Skin epidermis (tissue), 12 donors: ENCODE measurements around the gene PSEN2.

ENCODE experiments used
- H3K27ac ChIP-seq, 21 experiments: fragments of 200-600 bp; sonication (generic) in 11 of 21; one replicate each; pipeline ENCODE4 v1.5.0; 2020; ENCODE audit warnings: mild to moderate bottlenecking in 3 of 21, inconsistent platforms in 2 of 21, moderate library complexity in 2 of 21
- H3K4me3 ChIP-seq, 7 experiments: fragments of 200-600 bp; sonication (generic) in 2 of 7; one replicate each; pipeline ENCODE4 v1.5.0; 2020; ENCODE audit warnings: inconsistent platforms in 2 of 7, mild to moderate bottlenecking in 2 of 7, moderate library complexity in 1 of 7

The PSEN2 gene

DNA sequence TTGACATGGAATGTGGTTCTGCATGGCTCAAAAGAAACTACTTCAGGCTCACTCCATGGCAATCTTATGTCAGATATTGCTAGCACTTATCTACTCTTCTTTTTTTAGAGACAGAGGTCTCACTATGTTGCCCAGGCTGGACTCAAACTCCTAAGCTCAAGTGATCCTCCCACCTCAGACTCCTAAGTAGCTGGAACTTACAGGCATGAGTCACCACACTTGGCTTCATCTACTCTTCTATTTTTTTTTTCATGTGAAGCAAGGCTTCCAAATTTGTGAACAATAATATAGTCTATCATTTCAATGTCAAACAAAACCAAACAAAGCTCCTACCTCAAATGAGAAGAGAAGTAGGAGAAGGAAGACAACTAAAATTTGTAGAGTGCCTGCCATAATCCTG, 7.5 kb upstream of the PSEN2 start:
- peak overlapping the region in 2 of 21 experiments; percentile 5 to 48 for H3K27ac ChIP-seq
- no peak overlapping the region for H3K4me3 ChIP-seq

- H3K27ac ChIP-seq, result peak overlapping the region in 5 of 21 experiments; percentile 5 to 48 (median 18)
Measured at GRCh38 chr1:226863446-226863845, 7.0 kb upstream of the PSEN2 start.

GRCh38 chr1:226864311-226864710, 6.1 kb upstream of the PSEN2 start:
- Histone ChIP-seq H3K27ac (peak overlapping the region in 6 of 21 experiments; percentile 25 to 71 (median 40)), H3K4me3 (no peak overlapping the region)

More at GRCh38 chr1:226863446-226863845, 7.0 kb upstream of the PSEN2 start:
- H3K4me3 ChIP-seq, result no peak overlapping the region

GRCh38 chr1:226865590-226865989, 4.8 kb upstream of the PSEN2 start:
- Histone ChIP-seq H3K27ac (no peak overlapping the region), H3K4me3 (no peak overlapping the region)

DNA sequence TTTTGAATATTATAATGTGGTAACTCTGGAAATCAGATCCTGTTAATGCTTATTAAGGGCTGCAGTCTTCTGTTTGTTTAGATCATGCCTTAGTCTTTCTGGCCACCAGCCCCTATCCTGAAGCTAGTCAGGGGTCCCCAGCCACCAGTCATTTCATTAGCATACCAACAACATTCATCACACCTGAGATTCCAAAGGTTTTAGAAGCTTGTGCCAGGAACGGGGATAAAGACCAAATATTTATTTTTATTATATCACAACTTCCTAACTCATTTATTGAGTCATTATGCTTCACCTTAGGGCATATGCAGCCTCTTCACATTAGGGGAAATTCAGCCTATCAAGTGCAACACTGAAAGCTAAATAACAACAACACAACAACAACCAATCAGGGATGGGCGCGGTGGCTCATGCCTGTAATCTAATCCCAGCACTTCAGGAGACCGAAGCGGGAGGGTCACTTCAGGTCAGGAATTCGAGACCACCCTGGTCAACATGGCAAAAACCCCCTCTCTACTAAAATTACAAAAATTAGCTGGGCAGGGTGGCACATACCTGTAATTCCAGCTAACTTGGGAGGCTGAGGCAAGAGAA, 2.9 kb upstream of the PSEN2 start:
- no peak overlapping the region for H3K4me3 ChIP-seq
- H3K27ac ChIP-seq, result no peak overlapping the region

- no peak overlapping the region for H3K4me3 ChIP-seq
- no peak overlapping the region for H3K27ac ChIP-seq
Measured at GRCh38 chr1:226868726-226869125, 1.7 kb upstream of the PSEN2 start.

DNA sequence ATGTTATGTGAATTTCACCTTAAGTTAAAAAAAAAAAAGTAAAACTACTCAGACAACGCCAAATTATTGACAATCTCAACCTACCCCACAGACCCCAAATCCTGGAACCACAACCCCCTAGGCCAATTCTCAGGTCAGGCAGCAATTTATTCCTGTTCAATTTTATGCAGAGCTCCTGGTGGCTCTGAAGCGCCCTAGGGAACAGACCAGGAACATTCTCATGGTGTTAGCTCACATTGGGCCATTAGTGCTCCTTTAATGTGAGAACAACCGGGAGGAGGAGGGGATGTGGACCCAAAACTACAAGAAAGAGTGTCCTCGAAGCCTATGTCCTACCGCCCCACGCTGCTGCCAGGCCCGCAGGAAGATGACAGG, 403 bp upstream of the PSEN2 start:
- peak overlapping the region; percentile 52 to 80 (median 75) for H3K4me3 ChIP-seq
- H3K27ac ChIP-seq, result peak overlapping the region in 13 of 21 experiments; percentile 46 to 87 (median 76)

DNA sequence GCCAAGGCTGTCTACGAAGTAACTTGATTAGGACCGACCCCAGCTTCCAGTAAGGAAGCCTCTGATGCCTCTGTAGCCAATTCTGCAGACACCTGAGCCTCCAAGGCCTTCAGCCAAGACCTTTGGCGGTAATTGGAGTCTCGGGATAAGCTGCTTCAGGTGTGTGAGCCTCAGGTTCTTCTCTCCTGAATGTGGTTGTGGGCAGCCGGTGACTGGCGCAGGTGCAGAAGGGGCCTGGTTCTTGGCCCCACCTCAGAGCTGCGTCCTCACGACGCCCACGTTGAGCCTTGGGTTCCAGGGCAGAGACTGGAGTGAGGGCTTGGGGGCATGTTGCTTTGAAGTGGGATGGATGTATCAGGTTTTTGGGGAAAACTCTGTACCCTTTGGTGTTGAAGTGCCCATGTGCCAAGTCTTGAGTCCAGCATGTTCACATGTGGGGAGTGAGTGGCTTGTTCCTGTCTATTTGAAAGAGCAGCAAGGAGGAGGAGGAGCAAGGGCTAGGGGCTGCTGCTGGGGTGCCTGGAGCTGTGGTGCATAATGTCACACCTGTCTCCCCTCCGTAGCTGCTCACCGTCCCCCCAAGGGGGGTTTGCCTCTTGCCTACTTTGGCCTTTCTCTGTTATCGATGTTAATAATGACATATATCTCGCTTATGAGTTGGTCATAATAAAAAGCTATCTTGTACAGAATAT, 1.4 kb downstream of the PSEN2 start:
- Histone ChIP-seq H3K4me3 (peak overlapping the region in 3 of 7 experiments; percentile 52 to 79 (median 75)), H3K27ac (peak overlapping the region in 1 of 21 experiments; percentile 15)

DNA sequence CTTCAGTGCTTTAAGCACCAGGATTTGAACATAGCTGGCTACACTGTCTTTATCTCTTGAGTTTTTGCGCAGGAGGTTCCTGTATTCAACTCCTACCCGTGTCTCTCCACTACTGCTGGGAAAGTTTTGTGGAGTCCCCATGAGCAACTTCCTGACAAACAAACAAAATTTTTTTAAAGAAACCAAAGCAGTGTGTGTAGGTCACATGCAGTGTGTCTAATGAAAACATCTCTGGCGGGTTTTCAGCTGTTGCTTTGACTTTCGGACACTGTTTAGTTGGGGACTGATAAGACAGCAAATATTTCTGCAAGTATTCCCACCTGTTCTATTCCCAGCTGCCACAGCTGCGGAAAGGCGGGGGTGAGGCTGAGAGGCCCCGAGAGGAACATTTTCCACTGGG, 2.0 kb downstream of the PSEN2 start:
- H3K4me3 ChIP-seq, result no peak overlapping the region

DNA sequence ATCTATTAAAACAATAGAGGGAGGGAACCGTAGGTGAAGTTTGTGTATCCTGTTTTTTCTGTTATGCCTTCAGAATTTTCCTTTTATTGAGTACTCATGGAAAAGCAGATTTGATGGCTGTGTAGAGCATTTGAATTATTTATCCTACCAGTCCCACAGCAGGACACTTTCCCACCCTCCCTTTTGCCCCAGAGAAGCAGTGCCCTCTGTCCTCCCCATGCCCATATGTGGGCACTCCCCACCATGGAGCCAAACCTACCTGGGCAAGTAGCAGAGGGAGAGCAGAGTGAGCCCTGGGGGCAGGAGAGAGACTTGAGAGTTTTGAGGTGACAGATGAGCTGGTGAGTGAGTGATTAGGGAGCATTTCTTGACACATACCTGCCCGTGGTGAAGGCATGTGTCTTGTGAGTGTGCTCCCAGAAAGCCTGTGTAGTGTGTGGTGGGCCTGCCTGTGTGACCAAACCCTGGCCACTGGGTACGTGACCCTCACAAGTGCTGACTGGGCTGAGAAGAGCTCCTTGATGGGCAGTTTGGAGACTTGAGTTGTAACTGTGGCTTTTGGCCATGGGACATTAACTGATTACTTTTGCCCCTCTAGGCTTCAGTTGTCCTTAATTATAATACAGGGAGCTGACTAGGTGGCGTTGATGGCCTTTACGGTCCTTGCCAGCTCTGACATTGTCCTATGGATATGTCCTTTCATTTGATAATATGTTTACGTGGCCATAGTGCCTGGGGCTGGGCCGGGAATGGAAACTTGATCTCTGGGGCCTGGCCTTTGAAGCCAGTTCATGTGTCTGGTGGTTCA, 3.6 kb downstream of the PSEN2 start:
- no peak overlapping the region for H3K4me3 ChIP-seq
- no peak overlapping the region for H3K27ac ChIP-seq

More for the DNA sequence above, 2.0 kb downstream of the PSEN2 start:
- H3K27ac ChIP-seq, result peak overlapping the region in 1 of 21 experiments; percentile 15

DNA sequence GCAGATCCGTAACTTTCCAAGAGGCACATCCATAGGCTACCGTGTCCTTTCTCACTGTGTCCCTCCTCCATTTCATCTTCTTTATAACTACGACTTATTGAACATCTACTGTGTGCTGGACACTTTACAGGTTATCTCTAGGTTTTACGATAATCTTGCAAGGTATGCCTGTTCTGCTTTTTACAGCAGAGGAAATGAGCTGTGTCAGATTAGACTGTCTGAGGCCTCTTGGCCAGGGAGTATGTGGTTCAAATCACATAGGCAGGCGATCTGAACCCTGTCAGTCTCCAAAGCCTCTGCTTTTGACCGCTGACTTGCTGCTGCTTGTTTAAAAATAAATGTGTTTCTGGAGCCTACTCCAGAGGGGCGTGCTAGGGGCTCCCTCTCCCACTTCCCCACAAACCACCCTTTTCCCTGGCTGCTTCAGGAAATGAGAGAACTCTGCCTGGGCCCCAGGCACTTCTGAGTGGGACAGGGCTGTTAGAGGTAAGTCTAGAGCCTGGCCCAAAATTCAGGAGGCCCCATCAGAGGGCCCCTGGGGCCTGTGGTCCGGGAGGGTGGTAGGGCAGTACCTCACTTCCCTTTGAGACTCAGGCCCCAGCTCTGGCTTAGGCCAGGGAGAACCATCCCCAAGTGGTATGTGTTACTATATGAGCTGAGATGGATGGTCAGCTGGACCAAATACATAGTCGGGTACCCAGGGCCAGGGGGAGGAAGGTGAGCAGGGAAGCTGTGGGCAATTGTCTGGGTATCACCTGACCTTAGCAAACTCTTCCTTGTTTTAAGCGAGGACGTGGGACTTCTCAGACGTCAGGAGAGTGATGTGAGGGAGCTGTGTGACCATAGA, 4.4 kb downstream of the PSEN2 start:
- no peak overlapping the region for H3K27ac ChIP-seq
- no peak overlapping the region for H3K4me3 ChIP-seq

- H3K27ac ChIP-seq, result no peak overlapping the region
- H3K4me3 ChIP-seq, result no peak overlapping the region
Measured at GRCh38 chr1:226875641-226876295, 5.4 kb downstream of the PSEN2 start.

DNA sequence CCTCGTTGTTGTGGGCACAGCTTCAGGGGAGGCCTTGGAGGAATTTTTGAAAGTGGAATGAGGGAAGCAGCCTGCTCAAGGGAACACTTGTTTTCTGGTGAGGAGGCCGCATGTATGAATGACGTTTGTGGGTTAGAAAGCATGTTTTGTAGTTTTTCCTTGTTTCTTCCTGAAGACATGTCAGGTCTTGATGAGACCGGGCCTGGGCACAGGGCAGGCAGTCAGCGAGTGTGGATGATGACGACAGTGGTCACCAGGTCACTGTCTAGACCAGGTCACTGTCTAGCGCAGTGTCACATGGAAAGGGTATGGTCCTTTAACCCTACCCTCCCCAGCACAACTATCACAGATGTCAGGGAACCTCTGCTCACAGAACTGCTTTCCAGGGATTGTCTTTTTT, 7.3 kb downstream of the PSEN2 start:
- no peak overlapping the region for H3K27ac ChIP-seq
- H3K4me3 ChIP-seq, result no peak overlapping the region

DNA sequence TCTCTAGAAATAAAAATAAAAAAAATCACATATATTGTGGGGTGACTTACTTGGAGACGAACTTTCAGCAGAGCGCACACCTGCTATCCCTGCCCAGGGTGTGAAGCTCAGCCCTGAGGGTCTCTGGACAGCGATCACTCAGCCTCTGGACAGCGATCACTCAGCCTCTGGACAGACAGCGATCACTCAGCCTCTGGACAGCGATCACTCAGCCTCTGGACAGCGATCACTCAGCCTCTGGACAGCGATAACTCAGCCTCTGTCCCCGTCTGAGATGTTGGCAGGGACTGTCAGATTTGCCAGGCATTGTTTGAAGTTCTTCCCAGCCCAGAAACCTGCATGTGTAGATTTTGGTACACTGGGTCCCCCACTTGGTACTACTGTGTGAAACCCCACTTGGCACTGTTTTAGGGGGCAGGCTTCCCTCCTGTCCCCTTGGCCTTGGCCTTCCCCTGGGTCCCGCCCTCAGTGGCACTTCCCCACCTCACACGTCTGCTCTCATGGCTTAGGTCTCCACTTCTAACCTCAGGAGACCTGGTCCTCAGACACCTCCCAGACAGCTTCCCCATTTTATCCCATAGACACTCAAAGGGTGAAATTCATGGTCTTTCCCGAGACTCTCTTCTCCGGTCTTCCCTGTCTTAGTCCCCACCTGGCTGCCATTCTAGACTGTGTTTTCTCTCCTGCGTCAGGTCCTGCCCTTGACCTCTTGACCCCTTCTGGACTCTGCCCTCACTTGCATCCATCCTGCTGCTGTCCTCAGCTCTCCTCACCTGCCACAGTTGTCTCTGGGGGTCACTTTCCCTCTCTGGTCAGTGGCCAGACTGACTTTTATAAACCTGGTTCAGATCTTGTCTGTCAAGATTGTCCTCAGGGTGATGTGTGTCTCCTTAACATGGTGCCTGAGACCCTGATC, 10.2 kb downstream of the PSEN2 start:
- no peak overlapping the region for H3K27ac ChIP-seq
- H3K4me3 ChIP-seq, result no peak overlapping the region

DNA sequence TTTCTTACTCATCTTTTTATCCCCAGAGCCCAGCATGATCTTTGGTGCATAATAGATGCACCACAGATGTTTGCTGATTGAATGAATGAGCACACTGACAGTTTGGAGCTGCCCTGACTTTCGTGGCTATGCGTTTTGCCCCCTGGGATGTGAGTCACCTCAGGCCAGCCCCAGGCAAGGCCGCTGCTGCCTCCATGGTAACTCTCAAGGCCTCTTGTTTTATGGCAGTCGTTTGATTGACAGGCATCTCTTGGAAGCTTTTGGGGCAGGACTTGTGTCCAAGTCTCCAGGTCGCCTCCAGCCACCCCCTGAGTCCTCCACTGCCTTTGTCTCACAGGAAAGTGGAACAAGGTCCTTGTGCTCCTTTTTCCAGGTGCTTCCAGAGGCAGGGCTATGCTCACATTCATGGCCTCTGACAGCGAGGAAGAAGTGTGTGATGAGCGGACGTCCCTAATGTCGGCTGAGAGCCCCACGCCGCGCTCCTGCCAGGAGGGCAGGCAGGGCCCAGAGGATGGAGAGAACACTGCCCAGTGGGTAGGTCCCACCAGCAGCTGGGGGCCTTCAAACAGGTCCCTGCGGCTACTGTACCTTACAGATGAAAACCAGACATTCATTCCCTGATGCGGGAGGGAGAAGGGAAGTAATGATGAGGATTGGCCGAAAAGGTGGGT, 11.2 kb downstream of the PSEN2 start:
- Histone ChIP-seq H3K27ac (peak overlapping the region in 8 of 21 experiments; percentile 28 to 89 (median 74)), H3K4me3 (no peak overlapping the region)

GRCh38 chr1:226882187-226882586, 11.8 kb downstream of the PSEN2 start:
- H3K27ac ChIP-seq, result peak overlapping the region in 14 of 21 experiments; percentile 23 to 89 (median 66)
- peak overlapping the region in 1 of 7 experiments; percentile 23 for H3K4me3 ChIP-seq

DNA sequence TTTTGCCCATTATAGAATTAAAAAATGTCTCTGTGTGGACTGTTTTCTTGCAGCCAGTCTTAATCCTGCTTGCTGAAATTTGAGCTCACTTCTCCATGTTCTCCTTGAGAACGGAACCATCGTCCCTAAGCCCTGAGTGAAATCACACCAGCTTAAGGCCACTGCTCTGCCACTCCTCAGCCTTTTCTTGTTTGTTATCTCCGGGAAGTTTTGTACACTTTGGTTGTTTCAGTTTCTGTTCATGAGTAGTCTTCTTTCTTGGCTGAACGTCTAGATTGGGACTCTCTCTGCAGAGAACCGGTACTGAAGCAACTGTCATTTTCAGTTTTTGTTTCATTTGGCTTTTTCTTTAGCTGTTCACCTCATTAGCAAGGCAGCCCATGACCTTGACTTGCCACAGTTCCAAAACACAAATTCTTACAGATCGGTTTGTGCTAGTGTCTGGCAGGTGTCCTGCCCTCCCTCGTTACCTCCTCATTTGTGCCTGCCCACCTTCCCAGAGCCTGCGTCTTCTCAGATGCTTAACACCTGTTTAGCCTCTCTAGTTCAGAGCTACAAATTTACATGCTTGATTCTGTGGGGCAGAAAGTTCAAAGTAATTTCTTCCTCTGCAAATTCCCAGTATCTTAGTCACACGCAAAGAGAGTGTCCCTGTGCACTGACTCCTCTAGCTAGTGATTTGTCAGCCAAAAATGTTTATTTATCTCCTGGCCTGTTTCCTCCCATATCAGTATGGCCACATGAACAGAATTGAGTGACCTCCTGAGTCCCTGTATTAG, 12.4 kb downstream of the PSEN2 start:
- Histone ChIP-seq H3K27ac (peak overlapping the region in 14 of 21 experiments; percentile 23 to 89 (median 66)), H3K4me3 (peak overlapping the region in 1 of 7 experiments; percentile 23)
